Measurements from ENCODE around the gene CTDSPL2. TPM values are rescaled to one million over a fixed set of nuclear protein-coding genes. Genes with fewer than 3 reads are reported as not detected.
"Not testable (repeated sequence)": the region's sequence is repeated elsewhere in the genome, so short reads cannot be mapped to it uniquely, and the experiment has no call there.

CTDSPL2 gene
- total and polyA plus RNA-seq, 10 donors, result 5.2 to 73.7 (median 51.5) TPM

GRCh38 chr15:44441095-44441501 is 13.7 kb downstream of the CTDSPL2 start:
- no peak for DNase-seq
- intact Hi-C loops (cut with DNase I; ENCODE audit: low total_unique reads), result no loop called here
- TF ChIP-seq POLR2AphosphoS5 (IDR thresholded peaks at IDR 0.05) (no peak), POLR2A (IDR thresholded peaks at IDR 0.05) (no peak), CTCF (IDR thresholded peaks at IDR 0.05 in 8 of 11, conservative IDR thresholded peaks at IDR 0.05 in 3 of 11) (no peak)
- H3K27ac ChIP-seq, result no peak overlapping the region
- H3K27me3 ChIP-seq (replicated peaks in 1 of 7), result no peaks in the 10 kb centered on the region
- H3K4me1 ChIP-seq, result peaks cover 0 to 58% (median 39%) of the 10 kb centered on the region in 6 donors
- peaks cover 0 to 11% (median 2%) of the 10 kb centered on the region in 6 donors for H3K36me3 ChIP-seq
- peaks cover 0 to 15% (median 3%) of the 10 kb centered on the region in 8 donors for H3K9me3 ChIP-seq
- H3K4me3 ChIP-seq, result no peak overlapping the region
- 82 to 96% (median 83%) methylated on average over 5 of the region's 5 CpGs for WGBS, 5 donors

- Histone ChIP-seq H3K4me1 (peaks cover 0 to 50% (median 26%) of the 10 kb centered on the region in 6 donors), H3K27ac (no peak overlapping the region), H3K27me3 (replicated peaks in 1 of 7) (no peaks in the 10 kb centered on the region), H3K9me3 (peaks cover 0 to 15% (median 3%) of the 10 kb centered on the region in 8 donors), H3K4me3 (no peak overlapping the region), H3K36me3 (peaks cover 0 to 24% (median 2%) of the 10 kb centered on the region in 6 donors)
- no peak for DNase-seq
- intact Hi-C loops (cut with DNase I; ENCODE audit: low total_unique reads), result no loop called here
- TF ChIP-seq CTCF (IDR thresholded peaks at IDR 0.05 in 8 of 11, conservative IDR thresholded peaks at IDR 0.05 in 3 of 11), result no peak
- no peak for TF ChIP-seq POLR2A (IDR thresholded peaks at IDR 0.05)
- TF ChIP-seq POLR2AphosphoS5 (IDR thresholded peaks at IDR 0.05), result no peak
- WGBS, 5 donors, result 95 to 99% (median 98%) methylated on average over 3 of the region's 3 CpGs
Measured at GRCh38 chr15:44443515-44443914, 16.1 kb downstream of the CTDSPL2 start.

- intact Hi-C loops (cut with DNase I; ENCODE audit: low total_unique reads), result no loop called here
- peaks cover 0 to 18% (median under 1%) of the 10 kb centered on the region in 6 donors for H3K36me3 ChIP-seq
- H3K27ac ChIP-seq, result no peak overlapping the region
- H3K4me1 ChIP-seq, result peaks cover 0 to 31% (median 4%) of the 10 kb centered on the region in 6 donors
- TF ChIP-seq POLR2A (IDR thresholded peaks at IDR 0.05), result no peak
- TF ChIP-seq POLR2AphosphoS5 (IDR thresholded peaks at IDR 0.05), result peak in 2 of 3 donors; percentile 32 to 64
- no peak for TF ChIP-seq CTCF (IDR thresholded peaks at IDR 0.05 in 8 of 11, conservative IDR thresholded peaks at IDR 0.05 in 3 of 11)
- no peaks in the 10 kb centered on the region for H3K27me3 ChIP-seq (replicated peaks in 1 of 7)
- peaks cover 0 to 11% (median 2%) of the 10 kb centered on the region in 8 donors for H3K9me3 ChIP-seq
- H3K4me3 ChIP-seq, result no peak overlapping the region
- WGBS, 5 donors, result 96 to 100% (median 97%) methylated on average over 8 to 11 of the region's 11 CpGs
- DNase-seq, result no peak
Measured at GRCh38 chr15:44447772-44448376, 20.4 kb downstream of the CTDSPL2 start.

GRCh38 chr15:44450172-44450571 is 22.7 kb downstream of the CTDSPL2 start:
- intact Hi-C loops (cut with DNase I; ENCODE audit: low total_unique reads), result no loop called here
- peaks cover 0 to 35% (median 4%) of the 10 kb centered on the region in 6 donors for H3K4me1 ChIP-seq
- H3K27me3 ChIP-seq (replicated peaks in 1 of 7), result no peaks in the 10 kb centered on the region
- WGBS, 5 donors, result 47 to 71% (median 59%) methylated on average over 1 of the region's 1 CpG
- peaks cover 0 to 16% (median 0%) of the 10 kb centered on the region in 6 donors for H3K36me3 ChIP-seq
- H3K4me3 ChIP-seq, result no peak overlapping the region
- no peak overlapping the region for H3K27ac ChIP-seq
- TF ChIP-seq POLR2AphosphoS5 (IDR thresholded peaks at IDR 0.05), result no peak
- TF ChIP-seq CTCF (IDR thresholded peaks at IDR 0.05 in 8 of 11, conservative IDR thresholded peaks at IDR 0.05 in 3 of 11), result no peak
- no peak for TF ChIP-seq POLR2A (IDR thresholded peaks at IDR 0.05)
- peaks cover 0 to 14% (median 4%) of the 10 kb centered on the region in 8 donors for H3K9me3 ChIP-seq
- DNase-seq, result no peak

- intact Hi-C loops (cut with DNase I; ENCODE audit: low total_unique reads); H3K4me3 ChIP-seq; H3K36me3 ChIP-seq; H3K27me3 ChIP-seq (replicated peaks in 1 of 7); DNase-seq; H3K27ac ChIP-seq: not testable (repeated sequence)
- Histone ChIP-seq H3K9me3 (peaks cover 0 to 14% (median 4%) of the 10 kb centered on the region in 8 donors), H3K4me1 (peaks cover 0 to 49% (median 11%) of the 10 kb centered on the region in 6 donors)
- WGBS, 5 donors, result 84 to 97% (median 95%) methylated on average over 5 to 6 of the region's 6 CpGs
Measured at GRCh38 chr15:44453578-44454283, 26.3 kb downstream of the CTDSPL2 start.
